HFF-Myc (cell line): ENCODE data around the gene KRT76.

Source experiments
- DNase-seq: peaks from one replicate; pipeline ENCODE4 v3.0.0-alpha.2; 2011; ENCODE audit warnings: low read depth; ENCODE audit errors: extremely low read depth
- H3K4me3 ChIP-seq: replicated peaks from 2 replicates; pipeline ENCODE4 v1.5.1; 2011; ENCODE audit warnings: low read depth, mild to moderate bottlenecking, control low read depth, low read length
- TF ChIP-seq, protein P1 (sequence below): IDR thresholded peaks from 2 replicates; pipeline ENCODE4 v1.5.1; 2012; ENCODE audit warnings: mild to moderate bottlenecking, low read depth, low read length, control low read depth; ENCODE audit errors: missing control alignments

Gene KRT76

DNA sequence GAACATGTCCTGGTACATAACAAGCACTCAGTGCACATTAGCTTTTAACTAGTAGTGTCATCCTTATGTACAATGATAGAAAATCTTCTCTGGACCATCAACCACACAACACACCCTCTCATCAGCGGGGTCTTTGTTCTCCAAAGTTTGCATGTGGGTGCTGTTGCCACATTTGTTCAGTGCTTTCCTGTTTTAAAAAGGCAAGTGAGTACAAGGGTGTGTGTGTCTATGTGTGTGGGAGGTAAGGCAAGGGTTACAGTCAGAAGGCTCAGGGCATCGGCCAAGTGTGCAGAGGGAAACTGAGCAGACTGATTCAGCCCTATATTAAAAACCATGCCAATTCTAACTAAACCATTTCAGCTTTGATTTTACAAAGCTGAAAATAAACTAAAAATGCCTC, 17.9 kb downstream of the KRT76 start:
- H3K4me3 ChIP-seq: no peak overlapping the region
- TF ChIP-seq, protein P1, sequence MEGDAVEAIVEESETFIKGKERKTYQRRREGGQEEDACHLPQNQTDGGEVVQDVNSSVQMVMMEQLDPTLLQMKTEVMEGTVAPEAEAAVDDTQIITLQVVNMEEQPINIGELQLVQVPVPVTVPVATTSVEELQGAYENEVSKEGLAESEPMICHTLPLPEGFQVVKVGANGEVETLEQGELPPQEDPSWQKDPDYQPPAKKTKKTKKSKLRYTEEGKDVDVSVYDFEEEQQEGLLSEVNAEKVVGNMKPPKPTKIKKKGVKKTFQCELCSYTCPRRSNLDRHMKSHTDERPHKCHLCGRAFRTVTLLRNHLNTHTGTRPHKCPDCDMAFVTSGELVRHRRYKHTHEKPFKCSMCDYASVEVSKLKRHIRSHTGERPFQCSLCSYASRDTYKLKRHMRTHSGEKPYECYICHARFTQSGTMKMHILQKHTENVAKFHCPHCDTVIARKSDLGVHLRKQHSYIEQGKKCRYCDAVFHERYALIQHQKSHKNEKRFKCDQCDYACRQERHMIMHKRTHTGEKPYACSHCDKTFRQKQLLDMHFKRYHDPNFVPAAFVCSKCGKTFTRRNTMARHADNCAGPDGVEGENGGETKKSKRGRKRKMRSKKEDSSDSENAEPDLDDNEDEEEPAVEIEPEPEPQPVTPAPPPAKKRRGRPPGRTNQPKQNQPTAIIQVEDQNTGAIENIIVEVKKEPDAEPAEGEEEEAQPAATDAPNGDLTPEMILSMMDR: no peak
- no peak for DNase-seq

DNA sequence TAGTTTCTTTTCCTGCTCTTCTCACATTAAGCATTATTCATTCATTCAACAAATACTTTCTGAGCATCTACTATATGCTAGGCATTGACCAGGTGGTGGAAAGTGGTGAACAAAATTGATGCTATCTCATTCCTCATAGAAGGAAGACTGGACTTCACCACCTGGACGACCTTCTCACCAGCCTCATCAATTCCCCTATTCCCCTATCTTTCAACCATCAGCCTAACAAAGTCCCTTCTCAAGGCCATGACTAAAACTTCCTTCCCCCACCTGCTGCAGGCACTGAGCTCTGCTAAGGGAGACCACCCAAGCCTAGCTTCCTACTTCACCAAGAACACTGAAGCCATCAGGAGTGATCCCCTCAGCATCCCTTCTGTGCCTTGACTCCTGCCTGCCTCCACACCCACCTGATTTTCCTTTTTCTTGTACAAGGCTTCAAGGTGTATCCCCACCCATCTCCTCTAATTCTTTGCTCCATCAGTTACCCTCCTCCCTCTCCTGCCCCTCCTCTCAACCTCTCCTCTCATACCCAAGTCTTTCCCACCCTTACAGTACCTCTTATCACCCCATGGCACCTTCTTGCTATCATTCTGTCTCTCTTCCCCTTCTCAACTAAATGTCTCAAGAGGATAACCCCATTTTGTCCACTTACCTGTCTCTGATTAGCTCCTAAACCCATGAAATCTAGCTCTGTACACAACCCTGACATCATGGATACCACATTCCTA, 19.5 kb downstream of the KRT76 start:
- DNase-seq: no peak
- TF ChIP-seq, protein P1: no peak
- H3K4me3 ChIP-seq: no peak overlapping the region

DNA sequence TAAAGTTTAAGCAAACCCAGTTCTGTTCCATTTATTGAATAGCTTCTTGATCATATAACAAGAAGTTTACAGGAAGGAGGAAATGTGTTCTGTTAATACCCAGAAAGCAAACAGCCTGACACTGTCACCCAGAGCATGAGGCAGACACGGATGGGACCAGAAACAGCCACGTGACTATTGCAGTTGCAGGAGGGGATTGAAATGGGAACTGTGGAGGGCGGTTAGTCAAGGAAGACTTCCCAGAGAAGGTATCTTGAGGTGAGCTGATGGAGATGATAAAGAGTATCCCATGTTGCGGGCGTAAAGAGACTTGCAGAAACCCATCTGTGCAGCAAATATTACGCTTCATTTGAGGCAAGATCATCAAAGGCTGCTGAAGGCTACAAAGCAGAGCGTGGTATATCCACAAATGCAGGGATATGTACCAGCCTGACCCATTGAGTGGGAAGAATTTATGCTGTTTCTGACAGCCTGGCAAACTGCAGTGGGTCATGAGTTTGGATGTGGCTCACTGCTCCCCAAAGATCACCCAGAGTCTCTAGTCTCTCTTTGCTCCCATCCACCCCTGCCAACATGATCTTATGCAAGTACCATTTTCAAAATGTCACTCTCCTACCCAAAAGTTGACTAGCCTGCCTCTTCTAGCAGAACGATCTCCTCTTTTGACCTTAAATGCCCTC, 20.7 kb downstream of the KRT76 start:
- H3K4me3 ChIP-seq: no peak overlapping the region
- TF ChIP-seq, protein P1: no peak
- no peak for DNase-seq

DNA sequence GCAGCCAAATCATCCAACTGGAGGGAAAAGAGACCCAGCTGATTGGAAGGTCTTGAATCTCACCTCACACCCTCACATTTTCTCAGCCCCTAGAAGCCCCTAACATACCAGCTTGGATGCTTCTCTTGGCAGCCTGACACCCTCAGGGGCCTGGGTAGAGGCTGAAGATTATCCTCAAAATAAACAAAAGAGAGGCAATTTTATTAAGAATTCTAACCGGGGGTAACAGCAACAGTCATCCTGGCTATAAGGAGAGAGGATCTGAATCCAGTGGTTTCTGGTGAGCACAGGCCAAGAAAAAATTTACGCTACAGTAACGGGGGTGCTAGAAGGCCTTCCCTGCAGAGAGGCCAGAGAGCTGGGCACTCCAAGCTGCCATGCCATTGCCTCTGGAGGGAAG, 21.6 kb downstream of the KRT76 start:
- DNase-seq: no peak
- TF ChIP-seq, protein P1: no peak
- no peak overlapping the region for H3K4me3 ChIP-seq

DNA sequence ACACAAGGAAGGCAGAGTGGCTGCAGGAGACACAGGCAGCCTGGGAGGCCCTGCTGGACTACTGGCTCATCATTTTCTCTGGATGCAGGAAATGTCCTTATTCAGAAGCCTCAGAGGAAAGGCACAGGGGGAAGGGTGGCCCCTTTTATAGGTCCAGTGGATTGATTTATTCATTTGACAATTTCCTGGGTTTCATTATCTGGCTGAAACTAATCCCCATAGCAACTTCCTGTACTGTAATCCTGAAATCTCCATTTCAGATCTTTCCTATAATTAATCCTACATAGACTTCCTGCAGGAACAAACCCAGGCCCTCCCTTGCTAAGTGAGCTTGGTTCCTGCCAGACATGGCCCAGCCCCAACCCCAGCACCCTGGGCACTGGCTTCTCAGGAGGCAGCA, 23.0 kb downstream of the KRT76 start:
- TF ChIP-seq, protein P1: no peak
- DNase-seq: no peak
- no peak overlapping the region for H3K4me3 ChIP-seq

DNA sequence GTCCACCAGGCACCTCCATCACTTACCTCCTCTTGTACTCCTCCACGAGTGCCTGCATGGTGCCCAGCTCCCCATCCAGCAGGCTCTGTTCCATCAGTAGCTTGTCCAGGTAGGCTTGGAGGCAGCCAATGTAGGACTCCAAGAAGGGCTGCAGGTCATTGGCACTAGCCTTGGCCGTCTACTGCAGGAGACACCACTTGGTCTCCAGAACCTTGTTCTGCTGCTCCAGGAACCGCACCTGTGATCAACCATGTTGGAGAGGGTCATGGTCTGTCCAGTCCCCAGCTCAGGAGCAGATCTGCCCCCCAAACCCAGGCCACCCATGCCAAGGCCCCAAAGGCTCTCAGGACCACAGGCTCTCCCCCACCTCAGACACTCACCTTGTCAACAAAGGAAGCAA, 23.9 kb downstream of the KRT76 start:
- TF ChIP-seq, protein P1: no peak
- DNase-seq: no peak
- H3K4me3 ChIP-seq: no peak overlapping the region
